HepG2 (cell line): ENCODE results near the gene SAMD8. TPM values are rescaled to one million over a fixed set of nuclear protein-coding genes. Genes with fewer than 3 reads are reported as not detected.

Source experiments
- ARNT2 ChIP-seq: sonication (generic); formaldehyde crosslinking; IDR thresholded peaks from 2 replicates; pipeline ENCODE4 v1.8.0; 2022; ENCODE audit warnings: mild to moderate bottlenecking, low read depth, missing genetic modification reagents, moderate library complexity
- ATF4 ChIP-seq, 2 experiments: fragments of 450-650 bp in 1 of 2; sonication (generic) in 1 of 2; formaldehyde crosslinking; IDR thresholded peaks; 2 replicates each; pipeline versions ENCODE4 v1.5.0 to v1.8.0; 2020 to 2022; ENCODE audit warnings: mild to moderate bottlenecking in 1 of 2, missing genetic modification reagents in 1 of 2
- BORCS8-MEF2B ChIP-seq: sonication (generic); formaldehyde crosslinking; IDR thresholded peaks from 2 replicates; pipeline ENCODE4 v1.8.0; 2022; ENCODE audit warnings: mild to moderate bottlenecking, missing genetic modification reagents
- CHCHD3 ChIP-seq: sonication (generic); formaldehyde crosslinking; IDR thresholded peaks from 2 replicates; pipeline ENCODE4 v1.8.0; 2022; ENCODE audit warnings: mild to moderate bottlenecking, missing genetic modification reagents, moderate library complexity
- ETV6 ChIP-seq: sonication (generic); formaldehyde crosslinking; conservative IDR thresholded peaks from 2 replicates; pipeline ENCODE4 v1.4.0; 2020; ENCODE audit warnings: missing genetic modification reagents
- HDAC2 ChIP-seq: sonication (generic); formaldehyde crosslinking; IDR thresholded peaks from 2 replicates; pipeline ENCODE4 v1.4.0; 2020; ENCODE audit warnings: missing genetic modification reagents
- MTA1 ChIP-seq: sonication (generic); formaldehyde crosslinking; IDR thresholded peaks from 2 replicates; pipeline ENCODE4 v1.4.0; 2020; ENCODE audit warnings: missing genetic modification reagents, mild to moderate bottlenecking, borderline replicate concordance
- NFRKB ChIP-seq: fragments of 450-650 bp; IDR thresholded peaks from 2 replicates; pipeline ENCODE4 v1.6.1; 2017
- NR2F2 ChIP-seq: IDR thresholded peaks from 2 replicates; pipeline ENCODE4 v1.6.1; 2012; ENCODE audit warnings: low read depth, inconsistent platforms, borderline replicate concordance
- PAXIP1 ChIP-seq: sonication (generic); formaldehyde crosslinking; conservative IDR thresholded peaks from 2 replicates; pipeline ENCODE4 v1.4.0; 2020; ENCODE audit warnings: mild to moderate bottlenecking, missing genetic modification reagents, moderate library complexity
- PHF21A ChIP-seq: sonication (generic); formaldehyde crosslinking; IDR thresholded peaks from 2 replicates; pipeline ENCODE4 v1.5.0; 2020; ENCODE audit warnings: mild to moderate bottlenecking, missing genetic modification reagents
- PRDM4 ChIP-seq: sonication (generic); formaldehyde crosslinking; IDR thresholded peaks from 2 replicates; pipeline ENCODE4 v1.9.0; 2021; ENCODE audit warnings: missing genetic modification reagents, borderline replicate concordance
- SUZ12 ChIP-seq: fragments of 150-350 bp; IDR thresholded peaks from 2 replicates; pipeline ENCODE4 v1.6.1; 2014; ENCODE audit warnings: low read depth, low read length
- TMF1 ChIP-seq: sonication (generic); formaldehyde crosslinking; IDR thresholded peaks from 2 replicates; pipeline ENCODE4 v1.8.1; 2022; ENCODE audit warnings: low read depth, missing genetic modification reagents
- ZBTB14 ChIP-seq: sonication (generic); formaldehyde crosslinking; IDR thresholded peaks from 2 replicates; pipeline ENCODE4 v1.4.0; 2020; ENCODE audit warnings: missing genetic modification reagents
- ZNF264 ChIP-seq: sonication (generic); formaldehyde crosslinking; IDR thresholded peaks from 2 replicates; pipeline ENCODE4 v1.4.0; 2020; ENCODE audit warnings: missing genetic modification reagents
- ZNF503 ChIP-seq: sonication (generic); formaldehyde crosslinking; IDR thresholded peaks from 2 replicates; pipeline ENCODE4 v1.4.0; 2020; ENCODE audit warnings: missing genetic modification reagents
- ZNF510 ChIP-seq: sonication (generic); formaldehyde crosslinking; IDR thresholded peaks from 2 replicates; pipeline ENCODE4 v1.4.0; 2020; ENCODE audit warnings: low read depth, mild to moderate bottlenecking, missing genetic modification reagents
- ZZZ3 ChIP-seq: sonication (generic); formaldehyde crosslinking; IDR thresholded peaks from 2 replicates; pipeline ENCODE4 v1.4.0; 2020; ENCODE audit warnings: missing genetic modification reagents, mild to moderate bottlenecking, borderline replicate concordance
- polyA plus RNA-seq, 8 experiments: library from polyadenylated mRNA; depleted of rRNA in 3 of 8; stranded (reverse) in 7 of 8; unstranded in 1 of 8; fragments of >200 nt; fragmentation: Illumina TruSeq in 4 of 8; extraction: Trizol in 4 of 8; gene quantifications; 2 replicates each; pipeline versions ENCODE4 v1.2.1 to v1.2.3, GENCODE V29; 2011 to 2016; ENCODE audit warnings: low read depth in 4 of 8, missing spikeins in 1 of 8, mixed read lengths in 1 of 8; ENCODE audit not compliant: insufficient read depth in 1 of 8
- total RNA-seq, 5 experiments: library from RNA; depleted of rRNA; stranded (reverse); fragments of >200 nt; fragmentation: Illumina TruSeq; extraction: Trizol; gene quantifications; 2 replicates each; pipeline ENCODE4 v1.2.3, GENCODE V29; 2016; ENCODE audit warnings: low read depth in 1 of 5

SAMD8 gene
- total and polyA plus RNA-seq, 2 of the 13 experiments (the other 11 are each of a cell fraction or from before 2014, with no cell fraction given) = 10.4 to 13.2 TPM

- TF ChIP-seq PAXIP1 (CRISPR knock-in tag) (peak; percentile 75), NR2F2 (peak; percentile 54; the same call in 1 of the 2 replicates), ZNF510 (peak; percentile 95; the same call in 1 of the 2 replicates), CHCHD3 (CRISPR knock-in tag) (peak; percentile 17), ZZZ3 (CRISPR knock-in tag) (peak; percentile 64; the same call in 1 of the 2 replicates), PRDM4 (CRISPR knock-in tag) (no peak), ZNF264 (no peak; the same call in 1 of the 2 replicates), ATF4 (CRISPR knock-in tag; IDR thresholded peaks at IDR 0.05) (peak in 1 of 2 experiments; percentile 22; a peak in 1 of 4 replicates), BORCS8-MEF2B (CRISPR knock-in tag) (peak; percentile 82; the same call in 1 of the 2 replicates), ZBTB14 (CRISPR knock-in tag) (peak; percentile 46; the same call in 1 of the 2 replicates), MTA1 (peak; percentile 58; the same call in 1 of the 2 replicates), HDAC2 (CRISPR knock-in tag) (peak; percentile 51), SUZ12 (no peak), ETV6 (CRISPR knock-in tag) (peak; percentile 89), ZNF503 (peak; percentile 25; the same call in 1 of the 2 replicates), NFRKB (no peak), PHF21A (CRISPR knock-in tag) (peak; percentile 16), ARNT2 (CRISPR knock-in tag) (peak; percentile 69; the same call in 1 of the 2 replicates), TMF1 (peak; percentile 74; the same call in 1 of the 2 replicates)
Observed at GRCh38 chr10:75210282-75211006, 99.0 kb downstream of the SAMD8 start, which contains the start of gene VDAC2 (continued).
